GM23338 (cell line): Measurements from ENCODE around the gene PRLHR. TPM values are rescaled to one million over a fixed set of nuclear protein-coding genes. Genes with fewer than 3 reads are reported as not detected.

Experiments
- ATAC-seq: fragments of 200-7000 bp; cut with Tn5 transposase; 3 replicates; pipeline ENCODE4 v1.9.1; 2020
- DNase-seq: peaks from one replicate; pipeline ENCODE4 v3.0.0-alpha.2; 2015; ENCODE audit warnings: low spot score
- H2AFZ ChIP-seq: fragments of 200-600 bp; sonication (generic); 2 replicates; pipeline ENCODE4 v1.8.0; 2016; ENCODE audit warnings: antibody characterized with exemption, mild to moderate bottlenecking, moderate library complexity
- H3F3A ChIP-seq: fragments of 200-600 bp; sonication (generic); replicated peaks from 2 replicates; pipeline ENCODE4 v1.8.0; 2017; ENCODE audit warnings: antibody characterized with exemption, mixed run types, low read depth
- H3K27ac ChIP-seq: fragments of 200-600 bp; sonication (generic); 2 replicates; pipeline ENCODE4 v1.6.1; 2016; ENCODE audit warnings: low read depth
- H3K27me3 ChIP-seq: fragments of 200-600 bp; sonication (generic); 2 replicates; pipeline ENCODE4 v1.8.0; 2016; ENCODE audit warnings: mild to moderate bottlenecking, mixed run types, moderate library complexity; ENCODE audit not compliant: insufficient read depth
- H3K36me3 ChIP-seq: fragments of 200-600 bp; sonication (generic); 2 replicates; pipeline ENCODE4 v1.8.0; 2016; ENCODE audit warnings: mild to moderate bottlenecking; ENCODE audit not compliant: insufficient read depth
- H3K4me1 ChIP-seq: fragments of 200-600 bp; sonication (generic); 2 replicates; pipeline ENCODE4 v1.8.0; 2016; ENCODE audit warnings: mild to moderate bottlenecking, moderate library complexity; ENCODE audit not compliant: insufficient read depth
- H3K4me2 ChIP-seq: fragments of 200-600 bp; sonication (generic); 2 replicates; pipeline ENCODE4 v1.7.1; 2017; ENCODE audit warnings: mixed run types
- H3K4me3 ChIP-seq: fragments of 200-600 bp; sonication (generic); 2 replicates; pipeline ENCODE4 v1.6.1; 2016; ENCODE audit warnings: mixed run types
- H3K79me2 ChIP-seq: fragments of 200-600 bp; sonication (generic); replicated peaks from 2 replicates; pipeline ENCODE4 v1.8.0; 2017; ENCODE audit warnings: mild to moderate bottlenecking; ENCODE audit not compliant: insufficient read depth
- H3K9me2 ChIP-seq: fragments of 200-600 bp; sonication (generic); 2 replicates; pipeline ENCODE4 v1.8.0; 2017; ENCODE audit not compliant: insufficient read depth
- H4K20me1 ChIP-seq: fragments of 200-600 bp; sonication (generic); replicated peaks from 2 replicates; pipeline ENCODE4 v1.8.0; 2017; ENCODE audit warnings: mild to moderate bottlenecking; ENCODE audit not compliant: insufficient read depth
- H3K27ac Mint-ChIP-seq: 2 replicates; pipeline ENCODE4 v1.8.0; 2020; ENCODE audit warnings: inconsistent platforms, mild to moderate bottlenecking, moderate library complexity, mixed read lengths
- H3K27me3 Mint-ChIP-seq: 3 replicates; pipeline ENCODE4 v1.8.0; 2022; ENCODE audit warnings: low read depth, mild to moderate bottlenecking, moderate library complexity, mixed read lengths, inconsistent platforms; ENCODE audit not compliant: insufficient read depth, poor library complexity
- H3K36me3 Mint-ChIP-seq: 3 replicates; pipeline ENCODE4 v1.8.0; 2021; ENCODE audit warnings: low read depth, mild to moderate bottlenecking, inconsistent platforms, moderate library complexity, mixed read lengths
- H3K4me1 Mint-ChIP-seq: 3 replicates; pipeline ENCODE4 v1.8.0; 2020; ENCODE audit warnings: mild to moderate bottlenecking, inconsistent platforms, mixed read lengths
- H3K4me3 Mint-ChIP-seq: 3 replicates; pipeline ENCODE4 v1.8.0; 2021; ENCODE audit warnings: moderate library complexity, mild to moderate bottlenecking, inconsistent platforms, mixed read lengths
- H3K9me3 Mint-ChIP-seq: 3 replicates; pipeline ENCODE4 v1.8.0; 2020; ENCODE audit warnings: moderate library complexity, mild to moderate bottlenecking, inconsistent platforms, mixed read lengths
- CREB1 ChIP-seq: fragments of 250-450 bp; sonication (Bioruptor Pico); IDR thresholded peaks from 2 replicates; pipeline ENCODE4 v1.5.0; 2020; ENCODE audit warnings: low read depth, mild to moderate bottlenecking, moderate library complexity
- CTCF ChIP-seq, 2 experiments: fragments of 200-600 bp in 1 of 2; sonication (generic) in 1 of 2; conservative IDR thresholded peaks; 2 replicates each; pipeline versions ENCODE4 v1.5.1 to v1.6.1; 2016 to 2017; ENCODE audit warnings: antibody characterized with exemption in 2 of 2, low read depth in 2 of 2, mild to moderate bottlenecking in 2 of 2, moderate library complexity in 1 of 2
- ETS1 ChIP-seq: IDR thresholded peaks from 2 replicates; pipeline ENCODE4 v1.6.1; 2016; ENCODE audit warnings: antibody characterized with exemption
- EZH2 ChIP-seq: fragments of 200-600 bp; sonication (generic); IDR thresholded peaks from one replicate; pipeline ENCODE4 v1.8.0; 2017; ENCODE audit warnings: antibody characterized with exemption, mild to moderate bottlenecking, low read depth; ENCODE audit not compliant: unreplicated experiment
- EZH2phosphoT487 ChIP-seq: fragments of 200-600 bp; sonication (generic); IDR thresholded peaks from one replicate; pipeline ENCODE4 v1.8.1; 2018; ENCODE audit warnings: antibody characterized with exemption; ENCODE audit not compliant: unreplicated experiment
- JUNB ChIP-seq: IDR thresholded peaks from one replicate; pipeline ENCODE4 v1.6.1; 2016; ENCODE audit warnings: antibody characterized with exemption; ENCODE audit not compliant: unreplicated experiment
- NANOG ChIP-seq: IDR thresholded peaks from 2 replicates; pipeline ENCODE4 v1.6.1; 2016; ENCODE audit warnings: antibody characterized with exemption, borderline replicate concordance
- POLR2AphosphoS5 ChIP-seq: IDR thresholded peaks from 2 replicates; pipeline ENCODE4 v1.6.1; 2016; ENCODE audit warnings: antibody characterized with exemption, low read depth
- STAT1 ChIP-seq: IDR thresholded peaks from one replicate; pipeline ENCODE4 v1.6.1; 2016; ENCODE audit warnings: antibody characterized with exemption; ENCODE audit not compliant: unreplicated experiment
- ZNF114 ChIP-seq: fragments of 250-450 bp; sonication (Bioruptor Pico); IDR thresholded peaks from 2 replicates; pipeline ENCODE4 v1.5.0; 2020; ENCODE audit warnings: mild to moderate bottlenecking, moderate library complexity
- ZNF331 ChIP-seq: fragments of 250-450 bp; sonication (Bioruptor Pico); IDR thresholded peaks from 2 replicates; pipeline ENCODE4 v1.5.0; 2020; ENCODE audit warnings: low read depth, mild to moderate bottlenecking, moderate library complexity
- ZNF462 ChIP-seq: fragments of 250-450 bp; sonication (Bioruptor Pico); IDR thresholded peaks from 2 replicates; pipeline ENCODE4 v1.5.0; 2020; ENCODE audit warnings: mild to moderate bottlenecking, moderate library complexity
- polyA plus RNA-seq: library from polyadenylated mRNA; unstranded; fragments of >200 nt; fragmentation: Nextera tagmentation; extraction: Ambion mirVana; gene quantifications from 2 replicates; pipeline ENCODE4 v1.2.1, GENCODE V29; 2016
- total RNA-seq: library from RNA; depleted of rRNA; stranded (reverse); fragments of >200 nt; shearing (Covaris generic); gene quantifications from 2 replicates; pipeline ENCODE4 v1.2.3, GENCODE V29; 2014
- TF ChIP-seq, protein P1 (sequence below): IDR thresholded peaks from one replicate; pipeline ENCODE4 v1.6.1; 2018; ENCODE audit warnings: antibody characterized with exemption; ENCODE audit not compliant: unreplicated experiment

The PRLHR gene
- total and polyA plus RNA-seq, 2 experiments from 2014 or later = 0.24 TPM; not detected in 1

- Mint-ChIP-seq H3K4me3 (no peak overlapping the region), H3K36me3 (no peaks in the 10 kb centered on the region), H3K4me1 (peaks cover 3% of the 10 kb centered on the region; the same call in 1 of the 3 replicates), H3K27me3 (peaks cover 2% of the 10 kb centered on the region), H3K27ac (no peak overlapping the region), H3K9me3 (no peaks in the 10 kb centered on the region)
- no peaks in the 10 kb centered on the region for H3K4me1 ChIP-seq
- no peak overlapping the region for H3K27ac ChIP-seq
- H3K27me3 ChIP-seq = no peaks in the 10 kb centered on the region
- no peak overlapping the region for H3K4me3 ChIP-seq
- TF ChIP-seq ZNF114 (CRISPR knock-in tag) (no peak), EZH2 (no peak), STAT1 (no peak), ETS1 (no peak), POLR2AphosphoS5 (no peak), CTCF (conservative IDR thresholded peaks at IDR 0.05; ENCODE audit: low read depth in 2 of 2) (no peak), ZNF331 (CRISPR knock-in tag) (no peak), CREB1 (CRISPR knock-in tag) (no peak), JUNB (no peak), ZNF462 (no peak), EZH2phosphoT487 (no peak), NANOG (no peak)
- TF ChIP-seq, protein P1, sequence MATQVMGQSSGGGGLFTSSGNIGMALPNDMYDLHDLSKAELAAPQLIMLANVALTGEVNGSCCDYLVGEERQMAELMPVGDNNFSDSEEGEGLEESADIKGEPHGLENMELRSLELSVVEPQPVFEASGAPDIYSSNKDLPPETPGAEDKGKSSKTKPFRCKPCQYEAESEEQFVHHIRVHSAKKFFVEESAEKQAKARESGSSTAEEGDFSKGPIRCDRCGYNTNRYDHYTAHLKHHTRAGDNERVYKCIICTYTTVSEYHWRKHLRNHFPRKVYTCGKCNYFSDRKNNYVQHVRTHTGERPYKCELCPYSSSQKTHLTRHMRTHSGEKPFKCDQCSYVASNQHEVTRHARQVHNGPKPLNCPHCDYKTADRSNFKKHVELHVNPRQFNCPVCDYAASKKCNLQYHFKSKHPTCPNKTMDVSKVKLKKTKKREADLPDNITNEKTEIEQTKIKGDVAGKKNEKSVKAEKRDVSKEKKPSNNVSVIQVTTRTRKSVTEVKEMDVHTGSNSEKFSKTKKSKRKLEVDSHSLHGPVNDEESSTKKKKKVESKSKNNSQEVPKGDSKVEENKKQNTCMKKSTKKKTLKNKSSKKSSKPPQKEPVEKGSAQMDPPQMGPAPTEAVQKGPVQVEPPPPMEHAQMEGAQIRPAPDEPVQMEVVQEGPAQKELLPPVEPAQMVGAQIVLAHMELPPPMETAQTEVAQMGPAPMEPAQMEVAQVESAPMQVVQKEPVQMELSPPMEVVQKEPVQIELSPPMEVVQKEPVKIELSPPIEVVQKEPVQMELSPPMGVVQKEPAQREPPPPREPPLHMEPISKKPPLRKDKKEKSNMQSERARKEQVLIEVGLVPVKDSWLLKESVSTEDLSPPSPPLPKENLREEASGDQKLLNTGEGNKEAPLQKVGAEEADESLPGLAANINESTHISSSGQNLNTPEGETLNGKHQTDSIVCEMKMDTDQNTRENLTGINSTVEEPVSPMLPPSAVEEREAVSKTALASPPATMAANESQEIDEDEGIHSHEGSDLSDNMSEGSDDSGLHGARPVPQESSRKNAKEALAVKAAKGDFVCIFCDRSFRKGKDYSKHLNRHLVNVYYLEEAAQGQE = no peak
- no peaks in the 10 kb centered on the region for H4K20me1 ChIP-seq
- H3K36me3 ChIP-seq = no peaks in the 10 kb centered on the region
- no peaks in the 10 kb centered on the region for H3F3A ChIP-seq
- no peak overlapping the region for H2AFZ ChIP-seq
- ATAC-seq (no peak), DNase-seq (no peak)
- H3K79me2 ChIP-seq = no peaks in the 10 kb centered on the region
- no peak overlapping the region for H3K4me2 ChIP-seq
- H3K9me2 ChIP-seq = no peaks in the 10 kb centered on the region
Measured at GRCh38 chr10:118583611-118584010, 11.8 kb downstream of the PRLHR start.
